A549 (cell line): Measurements from ENCODE around the gene TAC3. TPM values are rescaled to one million over a fixed set of nuclear protein-coding genes. Genes with fewer than 3 reads are reported as not detected.

Experiments used
- ATAC-seq, 2 experiments: fragments of 200-7000 bp in 1 of 2; fragments of >200 bp in 1 of 2; cut with Nextera tagmentation in 1 of 2; cut with Tn5 transposase in 1 of 2; 3 replicates each; pipeline versions ENCODE4 v1.8.0 to v1.9.1; 2018 to 2020; ENCODE audit warnings: mild to moderate bottlenecking in 1 of 2, moderate library complexity in 1 of 2
- CTCF ChIA-PET: fragments of 300-600 bp; sonication (Branson Sonifier 250); formaldehyde crosslinking; extraction: SDS; loops from one replicate; lab custom pipeline; 2021; ENCODE audit warnings: antibody characterized with exemption, inconsistent platforms; lab: Yijun Ruan, JAX
- POLR2A ChIA-PET: fragments of 350-600 bp; formaldehyde crosslinking; extraction: SDS; loops from one replicate; lab custom pipeline; 2021; ENCODE audit warnings: antibody characterized with exemption, inconsistent platforms; lab: Yijun Ruan, JAX
- DNase-seq, 2 experiments: peaks; one replicate each; pipeline versions ENCODE4 v3.0.0 to v3.0.0-alpha.2; 2011 to 2016; ENCODE audit warnings: low read depth in 1 of 2, low spot score in 1 of 2
- FAIRE-seq: peaks from 2 replicates; lab custom pipeline; 2011; peaks lifted over from hg19 to GRCh38; lab: Jason Lieb, UNC
- H3K27ac ChIP-seq, 2 experiments: fragments of >200 bp; sonication (Bioruptor Twin); formaldehyde crosslinking; 3 replicates each; pipeline ENCODE4 v1.5.1; 2016 to 2017
- H3K4me1 ChIP-seq: fragments of >200 bp; sonication (Bioruptor Twin); formaldehyde crosslinking; 3 replicates; pipeline ENCODE4 v1.6.1; 2016
- H3K4me2 ChIP-seq: fragments of >200 bp; sonication (Bioruptor Twin); formaldehyde crosslinking; 3 replicates; pipeline ENCODE4 v1.6.1; 2016
- H3K4me3 ChIP-seq: fragments of >200 bp; sonication (Bioruptor Twin); formaldehyde crosslinking; 3 replicates; pipeline ENCODE4 v1.5.1; 2016
- H3K9me3 ChIP-seq: fragments of >200 bp; sonication (Bioruptor Twin); formaldehyde crosslinking; 3 replicates; pipeline ENCODE4 v1.6.1; 2016
- CBX2 ChIP-seq: fragments of 200-600 bp; sonication (generic); IDR thresholded peaks from 2 replicates; pipeline ENCODE4 v1.6.1; 2016; ENCODE audit warnings: low read depth, mild to moderate bottlenecking, borderline replicate concordance
- CTCF ChIP-seq: fragments of >200 bp; sonication (Bioruptor Twin); formaldehyde crosslinking; IDR thresholded peaks from 3 replicates; pipeline ENCODE4 v1.5.1; 2016
- ESRRA ChIP-seq: fragments of 150-350 bp; IDR thresholded peaks from 2 replicates; pipeline ENCODE4 v1.6.1; 2014; ENCODE audit warnings: mild to moderate bottlenecking, low read length, borderline replicate concordance
- FOSL2 ChIP-seq, 2 experiments: fragments of 450-650 bp in 1 of 2; fragments of >200 bp in 1 of 2; sonication (Bioruptor Twin) in 1 of 2; formaldehyde crosslinking; IDR thresholded peaks; 2 replicates each; pipeline versions ENCODE4 v1.5.0 to v1.6.1; 2016 to 2020; ENCODE audit warnings: mild to moderate bottlenecking in 1 of 2, moderate library complexity in 1 of 2
- HES2 ChIP-seq: fragments of >200 bp; sonication (Bioruptor Twin); formaldehyde crosslinking; IDR thresholded peaks from 2 replicates; pipeline ENCODE4 v1.6.1; 2016
- JUNB ChIP-seq: fragments of >200 bp; sonication (Bioruptor Twin); formaldehyde crosslinking; IDR thresholded peaks from 2 replicates; pipeline ENCODE4 v1.6.1; 2016
- KDM1A ChIP-seq: fragments of 200-600 bp; sonication (generic); IDR thresholded peaks from 2 replicates; pipeline ENCODE4 v1.6.1; 2016; ENCODE audit warnings: low read depth, mild to moderate bottlenecking
- MAFK ChIP-seq: fragments of 450-650 bp; IDR thresholded peaks from 2 replicates; pipeline ENCODE4 v1.6.1; 2014; ENCODE audit not compliant: partially characterized antibody
- MAX ChIP-seq: IDR thresholded peaks from 2 replicates; pipeline ENCODE4 v1.6.1; 2012
- MAZ ChIP-seq: fragments of 150-350 bp; IDR thresholded peaks from 2 replicates; pipeline ENCODE4 v1.6.1; 2014; ENCODE audit warnings: antibody characterized with exemption, low read depth, low read length, borderline replicate concordance
- MYC ChIP-seq: IDR thresholded peaks from 2 replicates; pipeline ENCODE4 v1.6.1; 2012; ENCODE audit warnings: mild to moderate bottlenecking, inconsistent platforms, low read length, improper control_type of control experiment, borderline replicate concordance
- NPAS2 ChIP-seq: fragments of 250-450 bp; sonication (Bioruptor Pico); IDR thresholded peaks from 2 replicates; pipeline ENCODE4 v1.8.0; 2022; ENCODE audit warnings: mild to moderate bottlenecking, moderate library complexity, borderline replicate concordance
- PHF8 ChIP-seq: fragments of 200-600 bp; sonication (generic); IDR thresholded peaks from 2 replicates; pipeline ENCODE4 v1.6.1; 2016; ENCODE audit warnings: low read depth, mild to moderate bottlenecking, antibody characterized with exemption, moderate library complexity, borderline replicate concordance
- RAD21 ChIP-seq, 2 experiments: fragments of >200 bp in 1 of 2; sonication (Bioruptor Twin) in 1 of 2; formaldehyde crosslinking in 1 of 2; IDR thresholded peaks in 1 of 2; conservative IDR thresholded peaks in 1 of 2; 2 replicates in 1 of 2; 3 replicates in 1 of 2; pipeline ENCODE4 v1.6.1; 2012 to 2018; ENCODE audit warnings: inconsistent platforms in 1 of 2
- RARB ChIP-seq: fragments of 250-450 bp; sonication (Bioruptor Pico); IDR thresholded peaks from 2 replicates; pipeline ENCODE4 v1.8.0; 2021; ENCODE audit warnings: mild to moderate bottlenecking, moderate library complexity
- RFX5 ChIP-seq: fragments of 450-650 bp; IDR thresholded peaks from 2 replicates; pipeline ENCODE4 v1.7.1; 2014; ENCODE audit warnings: antibody characterized with exemption, mild to moderate bottlenecking, moderate library complexity
- SREBF2 ChIP-seq: fragments of 450-650 bp; IDR thresholded peaks from 2 replicates; pipeline ENCODE4 v1.6.1; 2014; ENCODE audit warnings: mild to moderate bottlenecking, moderate library complexity
- WGBS: methylation state at CpG from one replicate; pipeline ENCODE4 v1.1.6; 2017; ENCODE audit errors: missing lambda C conversion rate; 5-methylcytosine and 5-hydroxymethylcytosine counted together
- polyA plus RNA-seq, 4 experiments: library from polyadenylated mRNA; depleted of rRNA in 3 of 4; stranded (reverse); fragments of >200 nt; fragmentation: RNase III in 1 of 4; extraction: RNeasy Plus Mini Kit Qiagen cat#74134 plus additional on column Dnase treatment in 1 of 4; gene quantifications; 2 replicates in 3 of 4; 3 replicates in 1 of 4; pipeline ENCODE4 v1.2.3, GENCODE V29; 2011 to 2017

TAC3 gene
- polyA plus RNA-seq, 2 of the 4 experiments (the other 2 are of a cell fraction): 0.16 TPM; not detected in 1

GRCh38 chr12:57033431-57033830 lies 17.1 kb upstream of the TAC3 start:
- Histone ChIP-seq H3K9me3 (no peaks in the 10 kb centered on the region), H3K27ac (no peak overlapping the region)
- TF ChIP-seq FOSL2 (IDR thresholded peaks at IDR 0.05) (no peak), FOSL2 (CRISPR knock-in tag; IDR thresholded peaks at IDR 0.05) (no peak), MAX (no peak), HES2 (no peak), MAZ (no peak), CBX2 (no peak), RFX5 (no peak)
- TF ChIP-seq, all 56 proteins: peak for 0
- WGBS: 75% methylated on average over 3 of the region's 3 CpGs
- ATAC-seq (no peak), DNase-seq (no peak), FAIRE-seq (no peak)
- ChIA-PET POLR2A (no interaction called here), CTCF (interaction anchor here (1.3 to 6.8 kb wide), 10 partner anchors 16 to 140 kb away, joined by 3 to 30 read pairs (median 8); partner anchors contain the start of genes MYO1A, TAC3 and ZBTB39)
- H3K4me1 ChIP-seq: peaks cover 6% of the 10 kb centered on the region; the same call in 2 of the 3 replicates
- H3K4me2 ChIP-seq: no peak overlapping the region
- no peak overlapping the region for H3K4me3 ChIP-seq

- CTCF ChIA-PET: interaction anchor here (0.6 to 6.8 kb wide), 17 partner anchors 11 to 295 kb away, joined by 3 to 30 read pairs (median 5); partner anchors contain the start of genes MYO1A, TAC3 and ZBTB39
- H3K4me3 ChIP-seq: no peak overlapping the region
- H3K4me1 ChIP-seq: peaks cover 6% of the 10 kb centered on the region; the same call in 2 of the 3 replicates
- no peak for DNase-seq
- no peak for FAIRE-seq
- peak overlapping the region in 1 of 2 experiments; percentile 37; a peak in 2 of 6 replicates for H3K27ac ChIP-seq
- ATAC-seq: no peak
- H3K4me2 ChIP-seq: no peak overlapping the region
- POLR2A ChIA-PET: no interaction called here
- 72% methylated on average over 7 of the region's 7 CpGs for WGBS
- no peaks in the 10 kb centered on the region for H3K9me3 ChIP-seq
- TF ChIP-seq RARB (CRISPR knock-in tag) (no peak), KDM1A (no peak), MAFK (no peak), CTCF (no peak), SREBF2 (no peak), CBX2 (no peak)
Measured at GRCh38 chr12:57031789-57032188, 15.5 kb upstream of the TAC3 start.

- H3K4me3 ChIP-seq: no peak overlapping the region
- POLR2A ChIA-PET: no interaction called here
- FAIRE-seq (no peak), DNase-seq (peak in 1 of 2 experiments; percentile 35), ATAC-seq (peak in 1 of 2 experiments; percentile 47; a peak in 3 of 6 replicates)
- H3K4me2 ChIP-seq: no peak overlapping the region
- CTCF ChIA-PET: interaction anchor here (0.6 to 6.8 kb wide), 13 partner anchors 12 to 295 kb away, joined by 3 to 30 read pairs (median 5); partner anchors contain the start of genes TAC3 and ZBTB39
- TF ChIP-seq FOSL2 (IDR thresholded peaks at IDR 0.05) (no peak), FOSL2 (CRISPR knock-in tag; IDR thresholded peaks at IDR 0.05) (no peak), HES2 (no peak), MYC (no peak), NPAS2 (CRISPR knock-in tag) (no peak), ESRRA (no peak)
- peak overlapping the region in 1 of 2 experiments; percentile 37; a peak in 2 of 6 replicates for H3K27ac ChIP-seq
- H3K9me3 ChIP-seq: no peaks in the 10 kb centered on the region
- H3K4me1 ChIP-seq: peaks cover 6% of the 10 kb centered on the region; the same call in 2 of the 3 replicates
- whole genome bisulfite sequencing: 21% methylated on average over 2 of the region's 2 CpGs
Measured at GRCh38 chr12:57031138-57031725, 14.9 kb upstream of the TAC3 start.

GRCh38 chr12:57029457-57029856 lies 13.1 kb upstream of the TAC3 start:
- POLR2A ChIA-PET: no interaction called here
- TF ChIP-seq PHF8 (no peak), RAD21 (conservative IDR thresholded peaks at IDR 0.05 in 1 of 2, IDR thresholded peaks at IDR 0.05 in 1 of 2) (no peak), JUNB (no peak)
- TF ChIP-seq, all 56 proteins: peak for 0

More at GRCh38 chr12:57029457-57029856, 13.1 kb upstream of the TAC3 start:
- Histone ChIP-seq H3K9me3 (no peaks in the 10 kb centered on the region), H3K4me2 (no peak overlapping the region), H3K4me3 (no peak overlapping the region), H3K4me1 (peaks cover 6% of the 10 kb centered on the region; the same call in 2 of the 3 replicates), H3K27ac (no peak overlapping the region)
- WGBS: 84% methylated on average over 7 of the region's 7 CpGs
- no peak for ATAC-seq
- no peak for FAIRE-seq
- CTCF ChIA-PET: interaction anchor here (0.9 to 2.0 kb wide), 4 partner anchors 22 to 271 kb away, joined by 3 to 4 read pairs (median 4); no protein-coding TSS in a partner anchor
- no peak for DNase-seq
